ENCODE measurements around the gene GINM1.

Gene GINM1, protein sequence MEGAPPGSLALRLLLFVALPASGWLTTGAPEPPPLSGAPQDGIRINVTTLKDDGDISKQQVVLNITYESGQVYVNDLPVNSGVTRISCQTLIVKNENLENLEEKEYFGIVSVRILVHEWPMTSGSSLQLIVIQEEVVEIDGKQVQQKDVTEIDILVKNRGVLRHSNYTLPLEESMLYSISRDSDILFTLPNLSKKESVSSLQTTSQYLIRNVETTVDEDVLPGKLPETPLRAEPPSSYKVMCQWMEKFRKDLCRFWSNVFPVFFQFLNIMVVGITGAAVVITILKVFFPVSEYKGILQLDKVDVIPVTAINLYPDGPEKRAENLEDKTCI

DNA sequence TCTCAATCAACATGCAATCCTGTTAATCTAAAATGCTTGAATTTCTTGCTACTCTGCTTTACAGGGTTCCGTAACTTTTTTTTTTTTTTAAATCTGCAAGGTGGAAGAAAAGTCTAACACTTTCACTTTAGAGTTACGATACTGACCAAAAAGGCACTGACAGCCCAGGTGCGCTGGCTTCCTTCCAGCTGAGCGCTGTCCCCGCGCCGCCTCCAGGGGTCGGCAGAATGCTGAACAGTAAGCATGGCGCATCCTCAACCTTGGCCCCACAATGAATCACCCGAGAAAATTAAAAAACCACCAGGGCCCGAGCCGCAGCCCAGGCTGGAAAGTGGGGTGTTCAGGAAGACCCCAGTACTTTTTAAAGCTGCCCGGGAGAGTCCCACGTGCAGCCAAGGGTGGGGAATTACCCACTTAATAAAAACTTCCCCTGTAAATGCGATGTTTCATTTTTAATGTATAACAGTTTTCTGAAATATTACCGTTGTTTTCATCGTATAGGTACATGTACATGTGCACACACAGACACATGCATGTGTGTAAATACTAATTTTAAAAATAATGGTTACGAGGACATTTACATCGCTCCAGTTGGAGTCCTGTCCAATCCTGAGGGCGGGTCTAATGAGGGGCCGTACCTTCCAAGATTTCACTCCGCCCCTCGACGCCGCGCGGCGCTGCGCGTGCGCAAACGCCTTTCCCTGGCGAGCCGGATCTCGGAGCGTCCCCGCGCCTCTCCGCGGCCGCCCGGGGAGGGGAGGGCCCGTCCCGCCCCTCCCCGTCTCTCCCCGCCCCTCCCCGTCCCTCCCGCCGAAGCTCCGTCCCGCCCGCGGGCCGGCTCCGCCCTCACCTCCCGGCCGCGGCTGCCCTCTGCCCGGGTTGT lies at the start of gene GINM1:
Gene GINM1, plus strand, starts transcription at position 849 of the 883 bp plus-strand sequence. CDS start 40 bp downstream, outside the sequence.
- DNase-seq: peak; percentile 89

DNA sequence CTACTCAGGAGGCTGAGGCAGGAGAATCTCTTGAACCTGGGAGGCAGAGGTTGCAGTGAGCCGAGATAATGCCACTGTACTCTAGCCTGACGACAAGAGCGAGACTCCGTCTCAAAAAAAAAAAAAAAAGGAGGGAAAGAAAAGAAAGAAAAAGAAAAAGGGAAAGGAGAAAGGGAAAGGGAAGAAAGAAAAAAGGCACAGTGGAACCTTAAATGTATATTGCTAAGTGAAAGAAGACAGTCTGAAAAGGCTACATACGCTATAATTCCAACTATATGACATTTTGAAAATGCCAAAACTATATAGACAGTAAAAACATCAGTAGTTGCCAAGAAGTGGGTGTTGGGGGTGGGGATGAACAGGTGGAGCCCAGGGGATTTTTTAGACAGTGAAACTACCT lies 36.5 kb upstream of the GINM1 start:
- no peak for DNase-seq

DNA sequence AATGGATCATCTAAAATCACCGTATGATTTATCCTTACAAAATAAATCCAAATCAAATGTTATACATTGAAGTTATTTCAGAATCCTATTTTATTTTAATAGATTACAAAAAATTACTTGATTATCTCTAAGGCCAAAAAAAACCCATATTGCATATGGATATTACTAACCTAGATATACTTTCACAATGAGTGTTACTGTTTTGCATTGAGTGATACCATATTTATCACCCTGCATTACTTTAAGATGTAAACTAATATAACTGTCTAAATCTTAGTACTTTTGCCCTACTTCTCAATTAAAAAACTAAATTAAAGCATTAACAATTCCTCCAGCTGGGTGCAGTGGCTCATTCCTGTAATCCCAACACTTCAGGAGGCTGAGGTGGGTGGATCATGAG lies 31.4 kb upstream of the GINM1 start:
- no peak for DNase-seq

DNA sequence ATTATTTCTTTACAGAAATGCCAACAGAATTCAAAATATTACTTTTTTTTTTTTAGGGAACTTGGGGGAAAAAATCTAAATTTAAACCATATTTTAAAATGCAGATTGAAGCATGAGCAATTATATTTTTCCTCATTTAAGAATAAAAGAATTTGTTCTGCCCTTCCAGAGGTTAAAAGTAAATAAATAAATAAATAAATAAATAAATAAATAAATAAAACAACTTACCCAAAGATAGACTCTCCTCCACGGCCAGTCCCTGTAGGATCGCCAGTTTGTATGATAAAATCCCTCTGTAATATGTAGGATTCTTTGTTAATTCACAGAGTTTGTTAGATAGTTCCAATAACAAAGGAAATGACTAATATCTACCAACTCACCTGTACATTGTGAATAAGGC lies 25.0 kb upstream of the GINM1 start:
- DNase-seq: no peak

DNA sequence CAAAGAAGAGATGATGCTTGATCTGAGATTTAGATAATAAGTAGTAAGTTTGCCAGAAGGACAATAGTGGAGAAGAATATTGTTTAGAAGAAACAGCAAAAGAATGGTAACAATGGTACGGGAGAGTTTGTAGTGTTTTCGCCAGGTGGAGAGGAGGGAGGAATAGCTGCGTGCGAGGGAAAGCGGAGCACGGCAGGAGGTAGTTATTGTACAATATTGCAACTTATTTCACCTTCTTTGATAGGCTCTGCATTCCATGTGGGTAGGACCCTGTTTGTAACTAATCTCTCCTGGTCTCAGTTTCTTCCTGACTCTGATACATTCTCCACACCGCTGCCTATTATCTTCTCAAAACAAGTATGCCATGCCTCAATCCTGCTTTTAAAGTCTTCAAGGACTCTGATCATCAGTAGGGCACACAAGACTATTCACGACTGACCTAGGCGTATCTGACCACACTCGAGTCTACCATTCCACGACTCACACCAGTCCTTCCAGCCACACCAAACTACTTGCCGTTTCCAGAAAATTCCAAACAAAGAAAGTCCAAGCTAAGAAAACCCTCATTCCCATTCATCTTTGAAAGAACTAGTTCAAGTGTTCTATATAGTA lies 21.4 kb upstream of the GINM1 start:
- DNase-seq: no peak

DNA sequence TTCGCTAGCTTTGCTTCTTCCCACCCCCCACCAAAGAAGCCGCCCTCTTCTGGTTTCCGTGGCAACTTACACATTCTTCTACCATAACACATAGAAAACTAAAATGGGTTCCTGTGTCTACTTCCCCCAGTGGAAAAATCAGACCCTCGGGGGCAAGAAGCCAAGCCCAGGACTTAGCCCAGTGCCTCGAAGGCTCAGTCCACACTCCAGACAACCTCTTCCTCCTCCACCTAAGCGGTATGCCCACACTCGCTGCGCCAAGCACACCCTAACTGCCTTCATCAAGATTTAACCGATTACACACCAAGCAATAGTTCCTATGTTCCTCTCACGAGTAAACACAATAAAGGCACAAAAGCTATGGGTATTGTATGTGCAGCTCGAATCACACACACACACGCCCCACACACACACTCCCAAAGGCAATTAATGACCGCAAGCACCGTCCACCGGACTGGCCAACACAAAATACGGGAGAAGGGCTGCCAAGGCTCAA lies 20.9 kb upstream of the GINM1 start:
- DNase-seq: no peak

DNA sequence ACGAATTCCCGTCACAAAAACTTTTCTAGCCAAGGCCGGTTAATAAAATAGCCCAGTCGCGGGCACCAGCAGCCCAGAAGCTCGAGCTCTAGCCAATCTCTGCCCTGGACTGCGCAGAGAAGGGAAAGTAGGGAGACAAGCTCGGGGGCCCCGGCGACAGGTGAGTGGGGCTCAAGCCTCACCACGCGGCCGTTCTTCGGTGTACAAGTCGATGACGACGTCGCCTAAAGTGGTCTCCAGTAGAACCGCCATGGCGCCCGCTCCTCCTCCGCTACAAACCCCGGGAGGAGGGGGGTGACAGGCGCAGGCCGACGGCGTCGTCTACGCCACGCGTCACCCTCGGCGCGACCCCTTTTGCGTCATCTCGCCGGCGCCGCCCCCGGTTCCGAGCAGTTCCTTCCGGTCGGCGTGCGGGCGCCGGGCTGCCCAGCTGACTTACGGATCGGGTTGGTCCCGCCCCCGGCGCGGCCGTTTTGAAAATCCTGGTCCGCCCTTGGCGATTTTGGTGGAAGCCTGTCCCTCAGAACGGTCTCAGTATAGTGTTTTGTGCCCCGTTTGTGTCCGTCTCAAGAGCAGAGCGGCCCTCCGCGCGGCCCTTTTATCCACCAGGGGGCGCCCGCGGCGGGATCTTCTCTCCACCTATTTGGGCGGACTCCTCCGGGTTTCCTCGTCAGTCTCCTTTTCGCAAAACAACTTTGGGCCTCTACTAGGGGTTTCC lies 20.3 kb upstream of the GINM1 start, which contains the start of gene PPIL4:
Gene PPIL4, minus strand, starts transcription at position 290 of the 718 bp plus-strand sequence. Its CDS starts 38 bp downstream, at position 252.
- peak; percentile 93 for DNase-seq

DNA sequence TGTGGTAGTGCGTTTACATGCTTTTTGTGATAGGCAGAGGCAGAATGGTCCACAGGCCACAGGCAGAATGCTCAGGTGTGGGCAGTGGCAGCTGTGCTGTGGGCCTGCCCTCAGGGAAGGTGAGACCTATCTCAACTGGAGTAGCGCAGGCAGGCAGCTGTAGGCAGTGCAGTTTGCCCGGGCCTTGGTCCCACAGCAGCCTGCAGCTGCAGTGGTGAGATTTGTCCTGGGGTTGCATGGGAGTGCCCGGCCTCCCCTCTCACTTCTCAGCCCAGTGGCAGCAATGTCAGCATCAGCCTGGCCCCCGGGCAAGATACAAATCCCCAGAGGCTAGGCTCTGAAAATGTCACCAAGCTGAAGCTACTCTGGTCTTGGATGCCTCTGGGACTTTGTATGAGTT lies 14.3 kb upstream of the GINM1 start:
- no peak for DNase-seq

DNA sequence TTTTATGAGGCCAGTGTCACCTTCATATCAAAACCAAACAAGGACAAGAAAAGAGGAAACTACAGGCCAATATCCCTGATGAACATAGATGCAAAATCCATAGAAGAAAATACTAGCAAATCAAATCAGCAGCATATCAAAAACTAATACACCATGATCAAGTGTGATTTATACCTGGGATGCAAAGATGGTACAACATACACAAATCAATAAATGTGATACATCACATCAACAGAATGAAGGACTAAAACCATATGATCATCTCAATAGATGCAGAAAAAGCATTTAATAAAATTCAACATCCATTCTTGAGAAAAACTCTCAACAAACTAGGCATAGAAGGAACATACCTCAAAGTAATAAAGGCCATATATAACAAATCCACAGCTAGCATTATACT lies 8.1 kb upstream of the GINM1 start:
- no peak for DNase-seq

DNA sequence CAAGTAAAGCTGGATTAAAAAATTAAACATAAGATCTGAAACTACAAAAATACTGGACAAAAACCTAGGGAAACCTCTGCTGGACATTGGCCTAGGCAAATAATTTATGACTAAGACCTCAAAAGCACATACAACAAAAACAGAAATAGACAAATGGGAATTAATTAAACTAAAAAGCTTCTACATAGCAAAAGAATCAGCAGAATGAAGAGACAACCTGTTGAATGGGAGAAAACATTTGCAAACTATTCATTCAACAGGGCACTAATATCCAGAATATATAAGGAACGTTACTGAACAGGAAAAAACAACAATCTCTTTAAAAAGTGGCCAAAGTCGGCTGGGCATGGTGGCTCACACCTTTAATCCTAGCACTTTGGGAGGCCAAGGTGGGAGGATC lies 6.8 kb upstream of the GINM1 start:
- no peak for DNase-seq

DNA sequence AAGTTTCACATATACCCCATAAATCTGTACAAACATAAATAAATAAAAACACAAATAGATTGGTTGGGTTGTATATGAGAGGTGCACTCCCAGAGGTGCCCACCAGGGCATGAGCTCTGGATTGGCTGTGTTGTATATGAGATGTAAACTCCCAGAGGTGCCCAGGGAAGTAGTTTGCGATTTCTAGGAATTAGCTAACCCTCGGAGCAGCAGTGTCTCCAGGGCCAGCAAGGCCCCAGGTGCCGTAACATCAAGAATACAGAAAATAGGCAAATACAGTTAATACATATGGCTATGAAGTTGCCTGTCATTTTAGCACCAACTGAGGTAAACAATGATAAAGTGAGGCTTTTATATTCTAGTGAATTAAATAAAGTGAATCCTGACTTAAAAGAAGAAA lies 5.4 kb upstream of the GINM1 start:
- no peak for DNase-seq

DNA sequence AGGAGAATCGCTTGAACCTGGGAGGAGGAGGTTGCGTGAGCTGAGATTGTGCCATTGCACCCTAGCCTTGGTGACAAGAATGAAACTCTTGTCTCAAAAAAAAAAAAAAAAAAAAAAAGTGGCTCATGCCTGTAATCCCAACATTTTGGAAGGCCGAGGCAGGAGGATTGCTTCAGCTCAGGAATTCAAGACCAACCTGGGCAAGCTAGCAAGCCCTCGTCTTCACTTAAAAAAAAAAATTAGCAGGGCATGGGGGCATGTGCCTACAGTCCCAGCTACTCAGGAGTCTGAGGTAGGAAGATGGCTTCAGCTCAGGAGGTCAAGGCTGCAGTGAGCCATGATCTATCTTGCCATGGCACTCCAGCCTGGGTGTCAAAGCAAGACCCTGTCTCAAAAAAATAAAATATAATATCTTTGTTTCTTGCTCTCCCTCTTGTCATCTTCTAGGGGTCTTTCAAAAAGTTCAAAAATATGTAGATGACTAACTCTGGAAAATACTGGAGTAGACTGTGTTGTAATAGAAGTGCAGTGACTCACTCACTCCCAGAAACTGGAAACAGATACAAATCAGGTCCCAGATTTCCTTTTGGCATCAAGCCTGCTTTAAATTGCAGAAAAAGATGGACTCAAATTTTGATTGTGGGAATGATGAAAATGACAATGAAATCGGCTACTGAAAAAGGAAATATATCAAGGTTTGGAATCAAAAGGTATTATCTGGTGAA lies 2.8 kb upstream of the GINM1 start:
- no peak for DNase-seq

DNA sequence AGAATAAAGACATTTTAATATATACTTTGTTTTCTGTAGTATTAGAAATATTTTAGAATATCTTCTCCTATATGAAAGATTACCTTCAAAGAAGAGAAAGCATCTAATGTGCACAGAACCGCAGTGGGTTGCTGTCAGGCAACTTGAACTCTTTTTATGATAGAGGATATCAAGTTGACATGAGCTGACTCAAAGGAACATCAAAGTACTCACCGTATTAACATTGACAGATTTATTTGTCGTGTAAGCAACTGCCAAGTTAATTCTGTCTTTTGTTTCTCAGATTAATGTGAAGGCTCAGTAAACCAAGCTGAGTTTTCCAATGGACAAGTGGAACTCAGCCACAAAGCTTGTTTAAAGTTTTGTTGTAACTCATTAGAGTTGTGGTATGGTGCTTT lies 2.2 kb upstream of the GINM1 start:
- no peak for DNase-seq

DNA sequence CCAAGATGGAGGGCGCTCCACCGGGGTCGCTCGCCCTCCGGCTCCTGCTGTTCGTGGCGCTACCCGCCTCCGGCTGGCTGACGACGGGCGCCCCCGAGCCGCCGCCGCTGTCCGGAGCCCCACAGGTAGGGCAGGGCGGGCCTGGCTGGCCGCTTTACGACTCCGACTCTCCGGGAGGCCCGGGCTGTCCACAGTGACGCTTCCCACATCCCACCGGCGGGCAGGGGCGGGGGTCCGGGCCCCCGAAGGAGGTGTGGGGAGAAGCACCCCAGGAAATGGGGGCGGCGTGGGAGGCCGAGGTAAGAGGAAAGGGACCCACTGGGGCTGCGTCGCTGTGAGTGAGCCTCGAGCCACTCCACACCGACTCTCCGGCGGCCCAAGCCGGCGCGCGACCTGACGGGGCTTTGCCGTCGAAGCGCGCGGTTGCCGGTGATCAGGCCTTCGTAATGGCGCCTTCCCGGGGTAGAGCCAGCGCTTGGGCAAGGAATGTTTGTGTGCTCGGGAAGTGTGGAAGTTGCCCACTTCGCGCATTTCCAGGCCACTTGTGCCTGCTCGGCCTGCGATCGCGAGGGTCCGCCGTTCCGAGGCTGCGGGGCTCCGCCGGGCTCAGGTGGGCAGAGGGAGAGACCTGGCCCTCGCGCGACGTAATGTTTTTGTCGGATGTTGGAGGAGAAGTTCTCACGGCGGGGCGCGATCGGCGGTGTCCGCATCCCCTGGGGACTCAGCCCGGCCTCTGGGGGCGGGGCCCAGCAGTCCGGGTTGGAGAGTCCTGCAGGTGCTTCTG lies 427 bp downstream of the GINM1 start:
- peak; percentile 65 for DNase-seq

DNA sequence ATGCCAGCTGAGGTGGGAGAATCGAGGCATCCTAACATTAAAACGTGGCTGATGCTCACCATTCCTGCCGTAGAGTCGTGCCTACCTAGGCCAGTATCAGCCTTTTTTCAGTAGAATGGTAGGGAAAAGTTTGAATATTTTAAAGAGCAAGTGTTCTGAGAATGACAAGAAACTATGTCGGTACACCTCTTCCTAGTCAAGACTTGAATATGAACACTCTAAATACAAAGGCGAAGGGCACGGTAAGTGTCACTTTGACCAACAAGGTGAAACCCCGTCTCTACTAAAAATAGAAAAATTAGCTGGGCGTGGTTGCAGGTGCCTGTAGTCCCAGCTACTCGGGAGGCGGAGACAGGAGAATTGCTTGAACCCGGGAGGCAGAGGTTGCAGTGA lies 1.0 kb downstream of the GINM1 start:
- no peak for DNase-seq

DNA sequence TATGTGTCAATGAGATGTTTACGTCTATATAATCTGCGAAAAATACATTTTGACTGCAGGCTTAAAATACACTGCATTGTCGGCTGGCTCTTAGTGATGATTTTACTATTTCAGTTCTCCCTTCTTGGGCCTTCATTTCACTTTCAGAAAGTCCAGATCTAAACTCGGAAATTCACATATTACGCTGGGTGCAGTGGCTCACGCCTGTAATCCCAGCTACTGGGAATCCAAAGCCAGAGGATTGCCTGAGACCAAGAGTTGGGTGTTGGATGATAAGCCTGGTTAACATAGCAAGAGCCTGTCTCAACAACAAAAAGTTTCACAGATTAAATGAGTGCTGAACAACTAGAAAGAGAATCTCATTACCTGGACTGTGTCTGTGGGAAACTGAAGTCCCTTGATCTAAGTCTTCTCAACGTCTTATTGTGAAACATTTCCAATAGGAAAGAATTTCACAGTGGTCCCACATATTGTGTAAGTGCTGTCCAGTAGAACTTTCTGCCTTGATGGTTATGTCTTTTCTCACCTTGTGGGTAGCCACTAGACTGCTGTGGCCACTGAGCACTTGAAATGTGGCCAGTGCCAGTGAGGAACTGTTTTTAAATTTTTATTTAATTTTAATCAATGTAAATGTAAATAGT lies 1.9 kb downstream of the GINM1 start:
- DNase-seq: no peak

DNA sequence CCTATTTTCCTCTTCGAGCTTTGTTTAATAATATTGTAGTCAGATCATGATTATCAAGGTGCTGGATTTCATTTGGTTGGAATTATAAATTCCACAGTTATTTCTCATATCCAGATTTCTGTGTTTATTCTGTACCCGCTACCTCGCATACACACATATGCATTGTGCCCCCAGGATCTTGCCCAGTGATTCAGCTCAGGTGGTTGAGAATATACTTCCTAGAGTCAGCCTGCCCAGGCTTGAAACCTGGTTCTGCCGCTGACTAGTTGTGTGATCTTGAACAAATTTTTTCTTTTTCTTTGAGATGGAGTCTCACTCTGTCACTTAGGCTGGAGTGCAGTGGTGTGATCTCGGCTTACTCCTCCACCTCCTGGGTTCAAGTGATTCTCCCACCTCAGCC lies 14.7 kb downstream of the GINM1 start:
- DNase-seq: no peak

DNA sequence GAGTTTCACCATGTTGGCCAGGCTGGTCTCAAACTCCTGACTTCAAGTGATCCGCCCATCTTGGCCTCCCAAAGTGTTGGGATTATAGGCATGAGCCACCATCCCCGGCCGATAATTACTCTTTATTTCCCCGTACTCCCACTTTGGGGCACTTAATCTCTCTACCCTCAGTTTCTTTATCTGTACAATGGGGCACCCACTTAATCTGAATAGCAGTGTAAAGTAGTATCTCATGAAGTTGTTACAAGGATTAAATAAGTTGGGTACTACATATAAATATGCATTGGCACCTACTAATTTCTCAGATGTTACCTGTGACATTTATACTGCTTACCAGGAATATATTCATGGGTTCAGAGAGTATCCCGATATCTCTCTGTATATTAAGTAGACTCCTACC lies 15.2 kb downstream of the GINM1 start:
- no peak for DNase-seq

DNA sequence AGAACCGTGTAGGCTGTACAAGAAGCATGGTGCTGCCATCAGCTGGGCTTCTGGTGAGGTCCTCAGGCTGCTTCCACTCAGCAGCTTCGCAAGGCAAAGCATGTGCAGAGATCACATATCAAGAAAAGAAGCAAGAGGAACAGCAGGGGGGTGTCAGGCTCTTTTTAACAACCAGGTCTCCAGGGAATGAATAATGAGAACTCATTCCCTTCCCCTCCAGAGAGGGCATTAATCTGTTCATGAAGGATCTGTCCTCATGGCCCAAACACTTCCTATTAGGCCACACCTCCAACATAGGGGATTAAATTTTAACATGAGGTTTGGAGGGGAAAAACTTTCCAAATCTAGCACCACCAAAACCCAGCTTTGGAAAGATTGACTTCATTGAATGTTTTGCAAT lies 20.0 kb downstream of the GINM1 start:
- no peak for DNase-seq

DNA sequence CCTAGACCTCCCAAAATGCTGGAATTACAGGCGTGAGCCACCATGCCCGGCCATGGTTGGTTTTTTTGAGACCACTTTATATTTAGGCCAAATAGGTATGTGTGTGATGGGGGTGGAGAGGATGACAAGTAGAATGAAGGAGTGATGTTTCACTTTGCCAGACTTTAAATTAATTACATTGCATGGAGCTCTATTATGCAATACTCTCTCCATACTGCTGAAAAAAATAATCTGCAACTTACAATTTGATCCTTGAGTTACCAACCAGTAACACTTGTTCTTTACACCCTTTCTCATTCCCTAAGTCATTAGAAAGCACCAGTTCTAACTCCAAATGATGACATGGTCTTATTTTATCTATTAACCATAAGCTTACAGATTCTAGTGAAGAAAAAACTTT lies 26.8 kb downstream of the GINM1 start:
- no peak for DNase-seq

DNA sequence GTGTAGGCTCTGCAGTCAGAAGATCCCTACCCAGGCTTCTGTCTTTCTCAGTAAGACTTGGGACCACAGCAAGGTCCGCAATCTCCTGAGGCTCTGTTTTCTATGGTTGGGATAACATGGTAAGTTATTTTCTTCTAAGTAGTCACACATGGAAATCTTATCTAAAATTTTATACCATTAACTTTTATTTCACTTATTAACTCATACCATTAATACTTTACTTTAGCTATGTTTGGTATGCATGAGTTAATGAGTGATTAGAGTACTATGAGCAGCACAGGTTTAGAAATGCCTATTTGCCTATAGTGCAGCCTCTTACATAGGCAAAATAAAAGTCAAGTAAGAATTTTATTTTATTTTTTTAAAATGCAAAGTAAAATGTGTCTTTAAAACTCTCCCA lies 27.2 kb downstream of the GINM1 start:
- DNase-seq: no peak
